Left lung (tissue), 10 donors: Measurements from ENCODE around the gene AGXT. TPM values are rescaled to one million over a fixed set of nuclear protein-coding genes. Genes with fewer than 3 reads are reported as not detected.

ENCODE experiments used
- ATAC-seq: fragments of 200-7000 bp; cut with Tn5 transposase; one replicate; pipeline ENCODE4 v1.9.1; 2020; ENCODE audit warnings: moderate library complexity
- DNase-seq, 4 donors: peaks; one replicate each; pipeline ENCODE4 v3.0.0-alpha.2; 2013 to 2020
- H3K27ac ChIP-seq, 2 donors: fragments of 200-600 bp; sonication (generic) in 1 of 2; one replicate each; pipeline versions ENCODE4 v1.5.0 to v1.8.0; 2020 to 2021
- H3K27me3 ChIP-seq, 2 donors: fragments of 200-600 bp; sonication (generic) in 1 of 2; one replicate each; pipeline versions ENCODE4 v1.5.0 to v1.8.0; 2020 to 2021
- H3K36me3 ChIP-seq, 2 donors: fragments of 200-600 bp; sonication (generic) in 1 of 2; one replicate each; pipeline versions ENCODE4 v1.5.0 to v1.8.0; 2020 to 2021
- H3K4me1 ChIP-seq, 2 donors: fragments of 200-600 bp; one replicate each; pipeline ENCODE4 v1.8.0; 2021
- H3K4me3 ChIP-seq, 2 donors: fragments of 200-600 bp; sonication (generic) in 1 of 2; one replicate each; pipeline versions ENCODE4 v1.5.0 to v1.8.0; 2020 to 2021; ENCODE audit warnings: mild to moderate bottlenecking in 1 of 2
- H3K9me3 ChIP-seq, 2 donors: fragments of 200-600 bp; sonication (generic) in 1 of 2; one replicate each; pipeline versions ENCODE4 v1.5.0 to v1.8.0; 2020 to 2021
- intact Hi-C, 2 donors: fragments of 100-400 bp; cut with DNase I; formaldehyde crosslinking; loops; one replicate each; pipeline versions ENCODE4 v1.11.2 to v1.14.2; 2022
- polyA plus RNA-seq, 6 donors: library from polyadenylated mRNA; unstranded; fragments of 120-200 nt; gene quantifications; one replicate each; pipeline ENCODE4 v1.2.1, GENCODE V29; 2013; ENCODE audit not compliant: insufficient read length in 6 of 6
- total RNA-seq, 2 donors: library from RNA; stranded (reverse); fragmentation: NEBNext Ultra II Directional; extraction: Animal tissue kit (Norgen Biotek cat#: 25700); gene quantifications; one replicate each; pipeline ENCODE4 v1.2.1, GENCODE V29; 2021
- TF ChIP-seq, protein P1 (sequence below), 2 donors: fragments of 200-600 bp; sonication (generic) in 1 of 2; IDR thresholded peaks; one replicate each; pipeline versions ENCODE4 v1.5.0 to v1.8.0; 2021; ENCODE audit warnings: antibody characterized with exemption in 2 of 2
- donor health status: DM: no; HTN: yes; CAD: no.
- donor health status: DM: no; HTN: no; CAD: no.

The AGXT gene
- total and polyA plus RNA-seq, 8 donors: 0.11 to 0.17 (median 0.12) TPM; not detected in 4

DNA sequence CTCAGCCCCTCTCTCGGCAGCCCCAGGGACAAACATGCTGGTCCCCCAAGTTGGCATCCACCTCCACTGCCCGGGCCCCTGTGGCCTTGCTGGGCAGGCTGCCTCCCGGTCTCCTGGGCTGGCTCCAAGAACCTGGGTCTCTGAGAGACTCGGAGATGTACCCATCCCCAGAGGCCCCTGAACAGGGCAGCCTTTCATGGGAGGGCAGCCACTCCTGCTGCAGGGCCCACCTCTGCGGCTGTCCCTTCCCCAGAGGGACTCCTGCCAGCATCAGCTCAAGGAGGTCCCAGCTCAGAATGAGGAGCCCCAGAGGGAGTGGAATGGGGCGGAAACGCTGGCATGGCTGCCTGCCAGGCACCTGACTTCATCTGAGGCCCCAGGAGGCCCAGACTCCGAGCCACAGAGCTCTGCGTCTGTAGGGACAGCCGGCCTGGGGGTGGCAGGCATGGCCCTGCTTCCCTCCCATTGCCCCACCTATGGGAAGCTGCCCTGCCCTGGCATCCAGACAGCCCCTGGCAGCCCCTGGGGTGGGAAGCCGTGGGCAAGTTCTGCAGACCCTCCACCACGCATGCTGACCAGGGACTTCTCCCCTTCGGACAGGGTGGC is 36.7 kb downstream of the AGXT start:
- intact Hi-C loops: no loop called here
- Histone ChIP-seq H3K9me3 (no peaks in the 10 kb centered on the region), H3K4me1 (no peaks in the 10 kb centered on the region), H3K4me3 (no peak overlapping the region), H3K27me3 (no peaks in the 10 kb centered on the region), H3K36me3 (no peaks in the 10 kb centered on the region), H3K27ac (no peak overlapping the region)
- TF ChIP-seq, protein P1, sequence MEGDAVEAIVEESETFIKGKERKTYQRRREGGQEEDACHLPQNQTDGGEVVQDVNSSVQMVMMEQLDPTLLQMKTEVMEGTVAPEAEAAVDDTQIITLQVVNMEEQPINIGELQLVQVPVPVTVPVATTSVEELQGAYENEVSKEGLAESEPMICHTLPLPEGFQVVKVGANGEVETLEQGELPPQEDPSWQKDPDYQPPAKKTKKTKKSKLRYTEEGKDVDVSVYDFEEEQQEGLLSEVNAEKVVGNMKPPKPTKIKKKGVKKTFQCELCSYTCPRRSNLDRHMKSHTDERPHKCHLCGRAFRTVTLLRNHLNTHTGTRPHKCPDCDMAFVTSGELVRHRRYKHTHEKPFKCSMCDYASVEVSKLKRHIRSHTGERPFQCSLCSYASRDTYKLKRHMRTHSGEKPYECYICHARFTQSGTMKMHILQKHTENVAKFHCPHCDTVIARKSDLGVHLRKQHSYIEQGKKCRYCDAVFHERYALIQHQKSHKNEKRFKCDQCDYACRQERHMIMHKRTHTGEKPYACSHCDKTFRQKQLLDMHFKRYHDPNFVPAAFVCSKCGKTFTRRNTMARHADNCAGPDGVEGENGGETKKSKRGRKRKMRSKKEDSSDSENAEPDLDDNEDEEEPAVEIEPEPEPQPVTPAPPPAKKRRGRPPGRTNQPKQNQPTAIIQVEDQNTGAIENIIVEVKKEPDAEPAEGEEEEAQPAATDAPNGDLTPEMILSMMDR (IDR thresholded peaks at IDR 0.05): no peak
- DNase-seq (peak in 3 of 4 donors; percentile 23 to 80 (median 74)), ATAC-seq (peak; percentile 48)

DNA sequence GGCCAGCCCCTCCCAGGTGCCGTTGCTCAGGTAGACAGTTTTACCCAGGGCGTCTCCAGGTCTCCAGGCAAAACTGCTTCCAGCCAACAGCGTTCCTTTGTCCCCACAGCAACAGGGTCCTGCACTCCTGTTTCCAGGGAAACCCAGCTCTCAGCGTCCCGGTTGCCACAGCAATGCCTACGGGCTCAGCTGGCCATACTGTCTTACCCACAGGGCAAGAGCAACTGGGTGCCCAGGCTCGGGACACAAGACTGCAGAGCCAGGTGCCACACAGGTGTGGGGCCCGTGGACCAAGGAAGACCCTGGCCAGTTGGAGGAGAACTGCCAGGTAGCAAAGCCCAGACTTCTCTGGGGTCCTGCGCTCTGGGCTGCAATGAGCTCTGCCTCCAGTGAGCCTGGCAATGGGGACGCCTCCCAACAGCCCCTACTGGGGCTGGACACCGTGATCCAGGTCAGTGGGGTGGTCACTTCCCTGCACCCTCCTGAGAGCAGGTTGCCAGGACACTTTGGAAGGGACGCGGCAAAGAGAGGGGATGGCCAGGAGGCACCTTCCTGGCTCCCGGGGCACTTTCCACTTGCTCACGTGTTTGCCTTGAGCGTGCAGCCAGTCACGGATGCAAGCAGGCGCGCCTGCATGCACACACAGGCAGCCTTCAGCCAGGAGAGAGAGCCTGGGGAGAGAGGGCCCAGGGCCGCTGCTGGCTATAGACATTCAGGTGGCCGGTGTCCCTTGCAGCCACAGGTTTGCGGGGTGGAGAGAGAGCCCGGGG is 37.7 kb downstream of the AGXT start, which contains the start of gene CROCC2:
Gene CROCC2, plus strand, starts transcription at position 196 of the 770 bp plus-strand sequence. Its CDS starts 178 bp downstream, at position 374.
- DNase-seq (peak in 2 of 4 donors; percentile 64 to 72), ATAC-seq (peak; percentile 36)
- Histone ChIP-seq H3K27ac (no peak within 1 kb of the TSS), H3K9me3 (no peaks in the 10 kb centered on the region), H3K36me3 (no peaks in the 10 kb centered on the region), H3K4me3 (no peak within 1 kb of the TSS), H3K4me1 (no peaks in the 10 kb centered on the region), H3K27me3 (no peaks in the 10 kb centered on the region)
- intact Hi-C loops: no loop called here
- TF ChIP-seq, protein P1 (IDR thresholded peaks at IDR 0.05): no peak

DNA sequence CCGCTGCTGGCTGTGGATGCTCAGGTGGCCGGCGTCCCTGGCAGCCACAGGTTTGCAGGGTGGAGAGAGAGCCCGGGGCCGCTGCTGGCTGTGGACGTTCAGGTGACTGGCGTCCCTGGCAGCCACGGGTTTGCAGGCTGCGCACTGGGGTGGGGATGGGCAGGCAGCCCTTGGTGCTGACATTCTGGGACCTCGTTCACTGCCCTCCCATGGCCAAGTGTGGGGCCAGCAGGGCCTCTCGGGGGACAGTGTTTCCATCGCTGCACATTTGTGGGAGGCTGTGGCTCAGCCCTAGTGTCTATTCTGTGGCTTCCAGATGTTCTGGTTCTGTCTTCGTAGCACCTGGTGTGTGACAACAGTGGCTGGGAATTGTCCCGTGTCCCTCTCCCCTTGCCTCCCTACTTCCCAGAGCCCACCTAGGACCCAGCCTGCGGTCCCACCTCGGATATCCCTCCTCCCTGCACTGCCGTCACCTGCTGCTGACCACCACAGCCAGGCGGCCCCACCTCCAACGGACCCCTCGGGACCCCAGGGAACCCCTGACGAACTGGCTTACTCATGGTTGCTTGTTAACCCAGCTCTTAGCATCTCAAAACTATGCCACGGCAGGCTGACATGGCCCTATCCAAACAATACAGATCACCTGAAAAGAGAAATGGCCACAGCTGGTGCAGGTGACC is 38.4 kb downstream of the AGXT start:
- intact Hi-C loops: no loop called here
- no peak overlapping the region for H3K4me3 ChIP-seq
- ATAC-seq: peak; percentile 7
- DNase-seq: peak in 1 of 4 donors; percentile 53
- TF ChIP-seq, protein P1 (IDR thresholded peaks at IDR 0.05): no peak
- no peaks in the 10 kb centered on the region for H3K9me3 ChIP-seq
- H3K27me3 ChIP-seq: no peaks in the 10 kb centered on the region
- no peaks in the 10 kb centered on the region for H3K4me1 ChIP-seq
- no peaks in the 10 kb centered on the region for H3K36me3 ChIP-seq
- no peak overlapping the region for H3K27ac ChIP-seq

DNA sequence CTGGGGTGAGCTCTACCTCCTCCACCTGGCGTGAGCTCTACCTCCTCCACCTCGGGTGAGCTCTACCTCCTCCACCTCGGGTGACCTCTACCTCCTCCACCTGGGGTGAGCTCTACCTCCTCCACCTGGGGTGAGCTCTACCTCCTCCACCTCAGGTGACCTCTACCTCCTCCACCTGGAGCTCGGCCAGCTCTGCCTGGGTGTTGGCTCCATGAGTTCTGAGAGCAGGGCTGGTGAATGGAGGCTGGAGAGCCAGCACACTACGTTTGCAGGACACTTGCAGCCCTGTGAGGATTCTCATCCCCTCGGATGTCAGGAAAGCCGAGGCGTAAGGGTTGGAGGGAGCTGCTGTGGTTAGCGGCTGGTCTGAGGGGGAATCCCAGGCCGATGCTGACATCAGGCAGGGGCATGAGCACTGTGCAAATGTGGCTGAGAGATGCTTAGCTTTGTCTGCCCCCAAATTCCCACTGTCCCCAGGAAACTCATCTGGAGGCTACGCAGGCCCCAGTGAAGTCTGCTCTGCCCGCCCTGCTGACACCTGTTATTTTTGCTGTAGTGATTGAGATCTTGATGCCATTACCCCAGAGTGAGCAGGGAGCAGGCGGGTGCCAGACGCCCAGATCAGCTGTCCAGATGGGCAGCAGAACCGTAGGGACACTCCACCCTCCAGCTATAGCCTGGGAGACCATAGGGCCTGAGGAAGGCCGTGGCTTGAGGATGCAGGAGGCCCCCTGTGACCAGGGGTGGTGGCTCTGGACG is 40.8 kb downstream of the AGXT start:
- ATAC-seq: no peak
- DNase-seq: no peak
- H3K4me3 ChIP-seq: no peak overlapping the region
- no peaks in the 10 kb centered on the region for H3K36me3 ChIP-seq
- peaks cover 0 to under 1% of the 10 kb centered on the region in 2 donors for H3K27me3 ChIP-seq
- intact Hi-C loops: no loop called here
- no peak overlapping the region for H3K27ac ChIP-seq
- peaks cover 4 to 13% of the 10 kb centered on the region in 2 donors for H3K4me1 ChIP-seq
- TF ChIP-seq, protein P1 (IDR thresholded peaks at IDR 0.05): no peak
- H3K9me3 ChIP-seq: no peaks in the 10 kb centered on the region
